WTC11 (cell line): ENCODE measurements around the gene SERPINA4. TPM values are rescaled to one million over a fixed set of nuclear protein-coding genes. Genes with fewer than 3 reads are reported as not detected.

ENCODE experiments used
- ATAC-seq: fragments of 200-7000 bp; cut with Tn5 transposase; 2 replicates; pipeline ENCODE4 v1.10.0; 2021; ENCODE audit warnings: mild to moderate bottlenecking, moderate library complexity
- CTCF ChIA-PET: fragments of 300-600 bp; sonication (Branson Sonifier 250); formaldehyde crosslinking; loops from one replicate; lab custom pipeline; 2021; ENCODE audit warnings: antibody characterized with exemption; lab: Charles Lee
- POLR2A ChIA-PET: fragments of 350-600 bp; sonication (Branson Sonifier 250); formaldehyde crosslinking; loops from one replicate; lab custom pipeline; 2021; ENCODE audit warnings: antibody characterized with exemption; lab: Charles Lee
- DNase-seq: peaks from one replicate; pipeline ENCODE4 v3.0.0; 2021; ENCODE audit warnings: low spot score
- H3K27ac Mint-ChIP-seq: 2 replicates; pipeline ENCODE4 v1.8.0; 2021; ENCODE audit warnings: mixed read lengths
- H3K27me3 Mint-ChIP-seq: 2 replicates; pipeline ENCODE4 v1.8.0; 2021; ENCODE audit warnings: low read depth, mild to moderate bottlenecking, moderate library complexity, mixed read lengths
- H3K36me3 Mint-ChIP-seq: 2 replicates; pipeline ENCODE4 v1.8.0; 2021; ENCODE audit warnings: mixed read lengths
- H3K4me1 Mint-ChIP-seq: 2 replicates; pipeline ENCODE4 v1.8.0; 2022; ENCODE audit warnings: mixed read lengths
- H3K4me3 Mint-ChIP-seq: 2 replicates; pipeline ENCODE4 v1.8.0; 2021; ENCODE audit warnings: mild to moderate bottlenecking, moderate library complexity, mixed read lengths
- H3K9me3 Mint-ChIP-seq: 2 replicates; pipeline ENCODE4 v1.8.0; 2021; ENCODE audit warnings: mixed read lengths
- AFF4 ChIP-seq: sonication (generic); formaldehyde crosslinking; IDR thresholded peaks from 2 replicates; pipeline ENCODE4 v1.8.1; 2023; ENCODE audit warnings: mild to moderate bottlenecking, missing genetic modification reagents, borderline replicate concordance
- CBFB ChIP-seq: sonication (generic); formaldehyde crosslinking; IDR thresholded peaks from 2 replicates; pipeline ENCODE4 v1.8.1; 2022; ENCODE audit warnings: mild to moderate bottlenecking, low read depth, missing genetic modification reagents
- E2F1 ChIP-seq: sonication (generic); formaldehyde crosslinking; IDR thresholded peaks from 2 replicates; pipeline ENCODE4 v1.8.0; 2022; ENCODE audit warnings: mild to moderate bottlenecking, missing genetic modification reagents
- GRHL2 ChIP-seq: fragments of 250-450 bp; sonication (Bioruptor Pico); IDR thresholded peaks from 2 replicates; pipeline ENCODE4 v1.8.0; 2022; ENCODE audit warnings: mild to moderate bottlenecking, moderate library complexity; ENCODE audit not compliant: insufficient replicate concordance, severe bottlenecking
- GTF2I ChIP-seq: fragments of 250-450 bp; sonication (Bioruptor Pico); conservative IDR thresholded peaks from 2 replicates; pipeline ENCODE4 v1.4.0; 2021; ENCODE audit warnings: mild to moderate bottlenecking
- NR3C1 ChIP-seq: sonication (generic); formaldehyde crosslinking; conservative IDR thresholded peaks from 2 replicates; pipeline ENCODE4 v1.8.1; 2023; ENCODE audit warnings: low read depth, mild to moderate bottlenecking, missing genetic modification reagents
- RELA ChIP-seq: sonication (generic); formaldehyde crosslinking; IDR thresholded peaks from 2 replicates; pipeline ENCODE4 v1.8.1; 2022; ENCODE audit warnings: missing genetic modification reagents, mild to moderate bottlenecking, borderline replicate concordance
- SMAD4 ChIP-seq: sonication (generic); formaldehyde crosslinking; IDR thresholded peaks from 2 replicates; pipeline ENCODE4 v1.8.0; 2022; ENCODE audit warnings: mild to moderate bottlenecking, missing genetic modification reagents
- TEAD4 ChIP-seq: sonication (generic); formaldehyde crosslinking; IDR thresholded peaks from 2 replicates; pipeline ENCODE4 v1.8.0; 2022; ENCODE audit warnings: mild to moderate bottlenecking, missing genetic modification reagents
- USF2 ChIP-seq: sonication (generic); formaldehyde crosslinking; IDR thresholded peaks from 2 replicates; pipeline ENCODE4 v1.8.1; 2023; ENCODE audit warnings: mild to moderate bottlenecking, missing genetic modification reagents, moderate library complexity
- ZNF138 ChIP-seq: sonication (generic); formaldehyde crosslinking; conservative IDR thresholded peaks from 2 replicates; pipeline ENCODE4 v1.8.1; 2022; ENCODE audit warnings: mild to moderate bottlenecking, moderate library complexity, missing genetic modification reagents
- ZNF232 ChIP-seq: sonication (generic); formaldehyde crosslinking; IDR thresholded peaks from 2 replicates; pipeline ENCODE4 v1.8.0; 2022; ENCODE audit warnings: mild to moderate bottlenecking, missing genetic modification reagents
- ZNF671 ChIP-seq: fragments of 250-450 bp; sonication (Bioruptor Pico); IDR thresholded peaks from 2 replicates; pipeline ENCODE4 v1.8.0; 2021; ENCODE audit warnings: mild to moderate bottlenecking
- total RNA-seq: library from RNA; stranded (reverse); gene quantifications from 3 replicates; pipeline ENCODE4 v1.2.3, GENCODE V29; 2021
- TF ChIP-seq, protein P1 (sequence below): sonication (generic); formaldehyde crosslinking; IDR thresholded peaks from 2 replicates; pipeline ENCODE4 v1.8.0; 2023; ENCODE audit warnings: missing genetic modification reagents, mild to moderate bottlenecking, borderline replicate concordance
- TF ChIP-seq, protein P2 (sequence below): fragments of 250-450 bp; sonication (Bioruptor Pico); IDR thresholded peaks from 2 replicates; pipeline ENCODE4 v1.9.0; 2021; ENCODE audit warnings: mild to moderate bottlenecking
- TF ChIP-seq, protein P3 (sequence below): fragments of 250-450 bp; sonication (Bioruptor Pico); IDR thresholded peaks from 2 replicates; pipeline ENCODE4 v1.8.0; 2021; ENCODE audit warnings: mild to moderate bottlenecking
- TF ChIP-seq, protein P4 (sequence below): sonication (generic); formaldehyde crosslinking; conservative IDR thresholded peaks from 2 replicates; pipeline ENCODE4 v1.8.1; 2023; ENCODE audit warnings: mild to moderate bottlenecking, low read depth, missing genetic modification reagents, moderate library complexity

SERPINA4 gene
- total RNA-seq, 1 experiment from 2014 or later, result not detected

DNA sequence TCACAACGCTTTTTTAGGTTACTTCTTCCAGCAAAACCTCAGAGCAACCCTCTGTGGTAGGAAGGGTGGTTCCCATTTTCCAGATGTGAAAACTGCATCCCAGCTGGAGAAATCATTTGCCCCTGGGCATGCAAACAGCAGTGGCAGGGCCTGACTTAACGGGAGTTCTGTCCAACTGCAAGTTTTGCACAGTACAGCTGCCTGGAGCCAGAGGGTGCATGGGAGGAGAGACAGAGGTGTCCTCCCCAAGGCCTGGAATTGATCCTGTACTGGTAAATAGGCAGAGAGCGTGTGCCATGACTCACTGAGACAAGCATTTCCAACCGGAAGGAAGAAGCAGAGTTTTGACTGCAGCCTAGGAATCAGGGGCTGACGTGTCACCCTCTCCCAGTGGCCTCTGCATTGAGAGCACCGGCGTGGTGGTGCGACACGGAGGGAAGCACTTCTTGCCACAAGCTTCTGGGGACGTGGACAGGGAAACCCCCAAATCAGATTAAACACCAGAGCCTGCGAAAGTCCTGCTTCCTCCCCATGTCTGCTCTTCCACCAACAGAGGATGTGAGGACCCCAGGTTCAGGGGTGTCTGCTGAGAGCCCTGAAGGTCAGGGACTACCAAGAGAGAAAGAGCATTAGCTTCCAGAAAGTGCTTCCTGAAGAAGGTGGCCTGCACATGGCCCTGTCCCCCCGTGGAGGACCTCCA, 19.0 kb upstream of the SERPINA4 start:
- POLR2A ChIA-PET, result no interaction called here
- Mint-ChIP-seq H3K36me3 (no peaks in the 10 kb centered on the region), H3K4me3 (no peak overlapping the region), H3K27me3 (no peaks in the 10 kb centered on the region; the same call in 1 of the 2 replicates), H3K9me3 (no peaks in the 10 kb centered on the region), H3K4me1 (peaks cover 36% of the 10 kb centered on the region), H3K27ac (no peak overlapping the region)
- no peak for DNase-seq
- no peak for ATAC-seq
- no peak for TF ChIP-seq GRHL2
- no peak for TF ChIP-seq USF2
- no peak for TF ChIP-seq GTF2I
- TF ChIP-seq, protein P1, sequence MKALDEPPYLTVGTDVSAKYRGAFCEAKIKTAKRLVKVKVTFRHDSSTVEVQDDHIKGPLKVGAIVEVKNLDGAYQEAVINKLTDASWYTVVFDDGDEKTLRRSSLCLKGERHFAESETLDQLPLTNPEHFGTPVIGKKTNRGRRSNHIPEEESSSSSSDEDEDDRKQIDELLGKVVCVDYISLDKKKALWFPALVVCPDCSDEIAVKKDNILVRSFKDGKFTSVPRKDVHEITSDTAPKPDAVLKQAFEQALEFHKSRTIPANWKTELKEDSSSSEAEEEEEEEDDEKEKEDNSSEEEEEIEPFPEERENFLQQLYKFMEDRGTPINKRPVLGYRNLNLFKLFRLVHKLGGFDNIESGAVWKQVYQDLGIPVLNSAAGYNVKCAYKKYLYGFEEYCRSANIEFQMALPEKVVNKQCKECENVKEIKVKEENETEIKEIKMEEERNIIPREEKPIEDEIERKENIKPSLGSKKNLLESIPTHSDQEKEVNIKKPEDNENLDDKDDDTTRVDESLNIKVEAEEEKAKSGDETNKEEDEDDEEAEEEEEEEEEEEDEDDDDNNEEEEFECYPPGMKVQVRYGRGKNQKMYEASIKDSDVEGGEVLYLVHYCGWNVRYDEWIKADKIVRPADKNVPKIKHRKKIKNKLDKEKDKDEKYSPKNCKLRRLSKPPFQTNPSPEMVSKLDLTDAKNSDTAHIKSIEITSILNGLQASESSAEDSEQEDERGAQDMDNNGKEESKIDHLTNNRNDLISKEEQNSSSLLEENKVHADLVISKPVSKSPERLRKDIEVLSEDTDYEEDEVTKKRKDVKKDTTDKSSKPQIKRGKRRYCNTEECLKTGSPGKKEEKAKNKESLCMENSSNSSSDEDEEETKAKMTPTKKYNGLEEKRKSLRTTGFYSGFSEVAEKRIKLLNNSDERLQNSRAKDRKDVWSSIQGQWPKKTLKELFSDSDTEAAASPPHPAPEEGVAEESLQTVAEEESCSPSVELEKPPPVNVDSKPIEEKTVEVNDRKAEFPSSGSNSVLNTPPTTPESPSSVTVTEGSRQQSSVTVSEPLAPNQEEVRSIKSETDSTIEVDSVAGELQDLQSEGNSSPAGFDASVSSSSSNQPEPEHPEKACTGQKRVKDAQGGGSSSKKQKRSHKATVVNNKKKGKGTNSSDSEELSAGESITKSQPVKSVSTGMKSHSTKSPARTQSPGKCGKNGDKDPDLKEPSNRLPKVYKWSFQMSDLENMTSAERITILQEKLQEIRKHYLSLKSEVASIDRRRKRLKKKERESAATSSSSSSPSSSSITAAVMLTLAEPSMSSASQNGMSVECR, result no peak
- no peak for TF ChIP-seq CBFB (CRISPR knock-in tag)
- TF ChIP-seq RELA (CRISPR knock-in tag), result no peak
- no peak for TF ChIP-seq AFF4
- TF ChIP-seq, protein P2, sequence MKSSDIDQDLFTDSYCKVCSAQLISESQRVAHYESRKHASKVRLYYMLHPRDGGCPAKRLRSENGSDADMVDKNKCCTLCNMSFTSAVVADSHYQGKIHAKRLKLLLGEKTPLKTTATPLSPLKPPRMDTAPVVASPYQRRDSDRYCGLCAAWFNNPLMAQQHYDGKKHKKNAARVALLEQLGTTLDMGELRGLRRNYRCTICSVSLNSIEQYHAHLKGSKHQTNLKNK (CRISPR knock-in tag), result no peak
- no peak for TF ChIP-seq TEAD4 (CRISPR knock-in tag)
- TF ChIP-seq ZNF232, result no peak
- TF ChIP-seq, protein P3, sequence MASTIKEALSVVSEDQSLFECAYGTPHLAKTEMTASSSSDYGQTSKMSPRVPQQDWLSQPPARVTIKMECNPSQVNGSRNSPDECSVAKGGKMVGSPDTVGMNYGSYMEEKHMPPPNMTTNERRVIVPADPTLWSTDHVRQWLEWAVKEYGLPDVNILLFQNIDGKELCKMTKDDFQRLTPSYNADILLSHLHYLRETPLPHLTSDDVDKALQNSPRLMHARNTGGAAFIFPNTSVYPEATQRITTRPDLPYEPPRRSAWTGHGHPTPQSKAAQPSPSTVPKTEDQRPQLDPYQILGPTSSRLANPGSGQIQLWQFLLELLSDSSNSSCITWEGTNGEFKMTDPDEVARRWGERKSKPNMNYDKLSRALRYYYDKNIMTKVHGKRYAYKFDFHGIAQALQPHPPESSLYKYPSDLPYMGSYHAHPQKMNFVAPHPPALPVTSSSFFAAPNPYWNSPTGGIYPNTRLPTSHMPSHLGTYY, result no peak
- no peak for TF ChIP-seq ZNF671 (CRISPR knock-in tag)
- no peak for TF ChIP-seq SMAD4 (CRISPR knock-in tag)
- TF ChIP-seq E2F1 (CRISPR knock-in tag), result no peak
- no peak for TF ChIP-seq ZNF138 (CRISPR knock-in tag)
- TF ChIP-seq, protein P4, sequence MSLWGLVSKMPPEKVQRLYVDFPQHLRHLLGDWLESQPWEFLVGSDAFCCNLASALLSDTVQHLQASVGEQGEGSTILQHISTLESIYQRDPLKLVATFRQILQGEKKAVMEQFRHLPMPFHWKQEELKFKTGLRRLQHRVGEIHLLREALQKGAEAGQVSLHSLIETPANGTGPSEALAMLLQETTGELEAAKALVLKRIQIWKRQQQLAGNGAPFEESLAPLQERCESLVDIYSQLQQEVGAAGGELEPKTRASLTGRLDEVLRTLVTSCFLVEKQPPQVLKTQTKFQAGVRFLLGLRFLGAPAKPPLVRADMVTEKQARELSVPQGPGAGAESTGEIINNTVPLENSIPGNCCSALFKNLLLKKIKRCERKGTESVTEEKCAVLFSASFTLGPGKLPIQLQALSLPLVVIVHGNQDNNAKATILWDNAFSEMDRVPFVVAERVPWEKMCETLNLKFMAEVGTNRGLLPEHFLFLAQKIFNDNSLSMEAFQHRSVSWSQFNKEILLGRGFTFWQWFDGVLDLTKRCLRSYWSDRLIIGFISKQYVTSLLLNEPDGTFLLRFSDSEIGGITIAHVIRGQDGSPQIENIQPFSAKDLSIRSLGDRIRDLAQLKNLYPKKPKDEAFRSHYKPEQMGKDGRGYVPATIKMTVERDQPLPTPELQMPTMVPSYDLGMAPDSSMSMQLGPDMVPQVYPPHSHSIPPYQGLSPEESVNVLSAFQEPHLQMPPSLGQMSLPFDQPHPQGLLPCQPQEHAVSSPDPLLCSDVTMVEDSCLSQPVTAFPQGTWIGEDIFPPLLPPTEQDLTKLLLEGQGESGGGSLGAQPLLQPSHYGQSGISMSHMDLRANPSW (CRISPR knock-in tag), result no peak
- TF ChIP-seq NR3C1 (CRISPR knock-in tag), result no peak
- CTCF ChIA-PET, result interaction anchor here (1.6 to 4.6 kb wide), 2 partner anchors 56 to 108 kb away, joined by 4 to 38 read pairs; no protein-coding TSS in a partner anchor
